MM.1S (cell line): Measurements from ENCODE around the gene PGBD5.
"Not testable (repeated sequence)": the region's sequence is repeated elsewhere in the genome, so short reads cannot be mapped to it uniquely, and the experiment has no call there.

Experiments
- EZH2 ChIP-seq: fragments of 300-600 bp; sonication (generic); optimal IDR thresholded peaks from 2 replicates; pipeline ENCODE3; 2017; ENCODE audit warnings: low read depth, mild to moderate bottlenecking, antibody characterized with exemption, low read length, mixed read lengths
- EZH2phosphoT487 ChIP-seq: fragments of 300-600 bp; sonication (generic); IDR thresholded peaks from 2 replicates; pipeline ENCODE4 v1.6.1; 2018; ENCODE audit warnings: antibody characterized with exemption, low read length
- TF ChIP-seq, protein P1 (sequence below): fragments of 300-600 bp; sonication (generic); IDR thresholded peaks from 2 replicates; pipeline ENCODE4 v1.5.1; 2016; ENCODE audit warnings: antibody characterized with exemption, low read length, mixed read lengths

DNA sequence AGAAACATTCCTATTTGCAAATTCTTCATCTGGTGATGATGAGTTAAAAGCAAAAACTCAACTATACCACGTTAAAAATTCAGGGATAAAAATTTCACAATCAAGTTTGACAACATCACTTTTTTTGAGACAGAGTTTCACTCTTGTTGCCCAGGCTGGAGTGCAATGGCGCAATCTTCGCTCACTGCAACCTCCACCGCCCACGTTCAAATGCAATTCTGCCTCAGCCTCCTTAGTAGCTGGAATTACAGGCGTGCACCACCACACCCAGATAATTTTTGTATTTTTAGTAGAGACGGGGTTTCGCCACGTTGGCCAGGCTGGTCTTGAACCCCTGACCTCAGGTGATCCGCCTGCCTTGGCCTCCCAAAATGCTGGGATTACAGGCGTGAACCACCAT, 19.4 kb downstream of the PGBD5 start:
- TF ChIP-seq, protein P1, sequence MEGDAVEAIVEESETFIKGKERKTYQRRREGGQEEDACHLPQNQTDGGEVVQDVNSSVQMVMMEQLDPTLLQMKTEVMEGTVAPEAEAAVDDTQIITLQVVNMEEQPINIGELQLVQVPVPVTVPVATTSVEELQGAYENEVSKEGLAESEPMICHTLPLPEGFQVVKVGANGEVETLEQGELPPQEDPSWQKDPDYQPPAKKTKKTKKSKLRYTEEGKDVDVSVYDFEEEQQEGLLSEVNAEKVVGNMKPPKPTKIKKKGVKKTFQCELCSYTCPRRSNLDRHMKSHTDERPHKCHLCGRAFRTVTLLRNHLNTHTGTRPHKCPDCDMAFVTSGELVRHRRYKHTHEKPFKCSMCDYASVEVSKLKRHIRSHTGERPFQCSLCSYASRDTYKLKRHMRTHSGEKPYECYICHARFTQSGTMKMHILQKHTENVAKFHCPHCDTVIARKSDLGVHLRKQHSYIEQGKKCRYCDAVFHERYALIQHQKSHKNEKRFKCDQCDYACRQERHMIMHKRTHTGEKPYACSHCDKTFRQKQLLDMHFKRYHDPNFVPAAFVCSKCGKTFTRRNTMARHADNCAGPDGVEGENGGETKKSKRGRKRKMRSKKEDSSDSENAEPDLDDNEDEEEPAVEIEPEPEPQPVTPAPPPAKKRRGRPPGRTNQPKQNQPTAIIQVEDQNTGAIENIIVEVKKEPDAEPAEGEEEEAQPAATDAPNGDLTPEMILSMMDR: not testable (repeated sequence)
- TF ChIP-seq EZH2phosphoT487, EZH2: not testable (repeated sequence)
